HPDE6-E6E7 (cell line): Measurements from ENCODE around the gene PREX1.
"Not testable (repeated sequence)": the region's sequence is repeated elsewhere in the genome, so short reads cannot be mapped to it uniquely, and the experiment has no call there.

ENCODE experiments used
- DNase-seq: peaks from one replicate; pipeline ENCODE4 v3.0.0; 2011; ENCODE audit warnings: missing footprints; ENCODE audit errors: extremely low spot score

Gene PREX1

GRCh38 chr20:48827855-48828733 lies at the start of gene PREX1:
PREX1 (minus strand) TSS chr20:48827999; CDS start chr20:48827860, 139 bp downstream.
- DNase-seq = peak; percentile 60

- DNase-seq = no peak
Observed at GRCh38 chr20:48877304-48877703, 49.5 kb upstream of the PREX1 start.

- DNase-seq = no peak
Observed at GRCh38 chr20:48875914-48876240, 48.1 kb upstream of the PREX1 start.

GRCh38 chr20:48875233-48875913 lies 47.6 kb upstream of the PREX1 start:
- no peak for DNase-seq

- DNase-seq = not testable (repeated sequence)
Observed at GRCh38 chr20:48869442-48869841, 41.6 kb upstream of the PREX1 start.

- DNase-seq = no peak
Observed at GRCh38 chr20:48866936-48867335, 39.1 kb upstream of the PREX1 start.

GRCh38 chr20:48864738-48865318 lies 37.0 kb upstream of the PREX1 start:
- no peak for DNase-seq

GRCh38 chr20:48864254-48864653 lies 36.5 kb upstream of the PREX1 start:
- no peak for DNase-seq

GRCh38 chr20:48862279-48862678 lies 34.5 kb upstream of the PREX1 start:
- no peak for DNase-seq

- no peak for DNase-seq
Observed at GRCh38 chr20:48861444-48861843, 33.6 kb upstream of the PREX1 start.

- DNase-seq = no peak
Observed at GRCh38 chr20:48858075-48858790, 30.4 kb upstream of the PREX1 start.

GRCh38 chr20:48856130-48856529 lies 28.3 kb upstream of the PREX1 start:
- no peak for DNase-seq

- no peak for DNase-seq
Observed at GRCh38 chr20:48855046-48855445, 27.2 kb upstream of the PREX1 start.

GRCh38 chr20:48852609-48853008 lies 24.8 kb upstream of the PREX1 start:
- DNase-seq = no peak

GRCh38 chr20:48851579-48851978 lies 23.8 kb upstream of the PREX1 start:
- no peak for DNase-seq

GRCh38 chr20:48850977-48851299 lies 23.1 kb upstream of the PREX1 start:
- DNase-seq = no peak

- DNase-seq = no peak
Observed at GRCh38 chr20:48850257-48850976, 22.6 kb upstream of the PREX1 start.

GRCh38 chr20:48849779-48850178 lies 22.0 kb upstream of the PREX1 start:
- DNase-seq = no peak

GRCh38 chr20:48849299-48849698 lies 21.5 kb upstream of the PREX1 start:
- no peak for DNase-seq

GRCh38 chr20:48847498-48848205 lies 19.9 kb upstream of the PREX1 start:
- DNase-seq = no peak
